Kidney glomerular epithelial cell (primary cell): Measurements from ENCODE around the gene LIPC.

Experiments used
- DNase-seq: peaks from one replicate; lab custom pipeline; 2025; lab: John Stamatoyannopoulos, UW

The LIPC gene

DNA sequence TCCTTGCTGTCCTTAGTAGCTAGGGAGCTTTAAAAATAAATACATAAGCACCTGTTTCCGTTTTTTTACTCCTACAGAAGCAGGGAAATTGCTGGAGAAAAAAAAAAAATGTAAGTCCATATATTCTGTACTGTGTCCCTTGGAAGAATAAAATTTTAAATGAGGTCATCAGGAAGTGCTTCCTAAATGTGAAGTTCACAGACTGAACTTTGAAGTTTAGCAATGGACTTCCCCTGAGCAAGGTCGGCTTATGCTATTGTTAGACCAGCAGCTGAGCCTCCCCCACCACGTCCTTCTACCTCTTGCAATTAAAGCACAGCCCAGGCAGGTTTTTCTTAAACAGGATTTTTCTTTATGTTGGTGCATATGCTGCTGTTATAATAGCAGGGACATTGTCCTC lies 26.3 kb downstream of the LIPC start:
- no peak for DNase-seq

DNA sequence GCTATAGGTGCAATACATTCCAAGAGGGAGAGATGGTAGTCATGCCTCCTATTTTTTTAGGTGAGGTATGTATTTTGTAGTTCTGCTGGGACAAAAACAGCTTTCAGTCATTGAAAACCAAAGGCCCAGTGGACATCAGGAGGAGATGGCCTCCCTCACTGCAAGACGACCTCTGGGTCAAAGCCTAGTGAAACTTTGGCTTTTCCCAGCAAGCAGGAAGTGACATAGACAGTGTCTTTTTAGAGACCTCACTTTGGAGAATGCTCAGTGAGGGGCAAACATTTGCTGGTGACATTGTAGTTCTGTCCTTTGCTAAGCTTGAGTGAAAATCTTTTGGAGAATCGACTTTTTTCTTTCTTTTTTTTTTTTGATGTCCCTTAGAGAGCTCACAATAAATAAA lies 27.3 kb downstream of the LIPC start:
- DNase-seq = no peak

DNA sequence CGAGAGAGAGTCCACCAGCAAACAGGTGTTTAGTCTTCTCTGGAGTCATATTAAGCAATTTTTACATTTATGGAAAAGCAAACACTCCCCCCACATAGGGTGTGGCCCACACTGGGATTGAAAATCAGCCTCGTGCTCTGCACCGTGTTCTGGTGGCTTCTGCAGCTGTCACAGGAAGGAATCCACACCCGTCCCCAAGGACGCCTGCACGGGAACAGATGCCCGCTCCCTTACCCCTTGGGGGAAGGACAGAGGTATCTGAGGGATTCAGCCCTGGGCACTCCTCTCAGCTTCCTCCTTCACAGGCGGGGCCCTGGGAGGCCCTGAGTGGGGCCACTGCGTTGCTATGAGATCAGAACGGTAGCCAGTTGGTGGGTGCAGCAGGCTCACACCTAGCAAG lies 27.8 kb downstream of the LIPC start:
- DNase-seq = no peak

- DNase-seq = no peak
Observed at GRCh38 chr15:58460116-58460790, 28.5 kb downstream of the LIPC start.

DNA sequence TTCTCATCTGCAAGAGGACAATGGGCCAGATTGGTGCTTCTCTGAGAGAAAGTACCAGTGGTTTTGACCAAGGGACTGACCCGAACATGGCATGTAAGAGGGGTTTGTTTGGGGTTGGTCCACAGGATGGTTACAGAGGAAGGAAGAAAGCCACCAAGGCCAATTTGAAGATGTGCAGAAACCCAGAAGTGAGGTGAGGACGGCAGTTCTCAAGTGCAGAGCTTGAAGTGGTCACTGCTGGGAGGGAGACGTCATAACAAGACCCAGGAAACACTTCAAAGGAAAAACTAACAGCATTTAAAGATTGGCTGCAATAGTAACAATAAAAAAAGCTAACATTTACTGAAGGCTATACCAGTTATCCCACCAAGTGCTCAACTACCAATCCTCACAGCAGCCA lies 29.1 kb downstream of the LIPC start:
- no peak for DNase-seq

- DNase-seq = peak; percentile 42
Observed at GRCh38 chr15:58462547-58462946, 30.8 kb downstream of the LIPC start.

DNA sequence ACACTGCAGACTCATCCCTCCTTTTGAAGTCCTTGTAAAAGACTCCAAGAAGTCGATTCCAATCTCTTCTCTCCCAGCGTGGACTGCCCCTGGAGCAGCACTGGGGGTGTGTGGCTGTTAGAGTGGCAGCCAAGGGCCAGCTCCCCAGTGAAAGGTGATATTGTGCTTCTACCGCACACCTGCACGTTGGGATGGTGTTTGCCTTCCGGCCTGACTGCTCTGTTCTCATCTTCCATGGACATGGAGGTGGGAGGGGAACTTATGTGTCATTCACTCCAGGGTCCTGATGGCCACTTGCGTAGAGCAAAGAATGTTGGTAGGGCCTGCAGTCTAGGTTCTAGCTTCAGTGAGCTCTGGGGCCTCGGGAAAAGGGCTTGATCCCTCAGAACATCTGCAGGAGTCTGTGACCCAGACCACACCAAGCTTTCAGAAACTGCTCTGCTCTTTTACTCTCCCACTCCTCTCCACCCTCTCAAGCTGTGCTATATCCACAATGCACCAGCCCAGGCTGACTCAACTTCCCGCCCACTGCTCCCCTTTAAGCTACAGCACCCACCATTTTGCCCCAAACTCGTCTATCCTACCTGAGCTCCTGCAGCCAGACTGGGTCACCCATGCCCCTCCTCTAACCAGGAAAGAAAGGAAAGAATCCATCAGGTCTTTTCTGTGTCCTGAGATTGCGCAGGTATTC lies 31.3 kb downstream of the LIPC start:
- DNase-seq = no peak

DNA sequence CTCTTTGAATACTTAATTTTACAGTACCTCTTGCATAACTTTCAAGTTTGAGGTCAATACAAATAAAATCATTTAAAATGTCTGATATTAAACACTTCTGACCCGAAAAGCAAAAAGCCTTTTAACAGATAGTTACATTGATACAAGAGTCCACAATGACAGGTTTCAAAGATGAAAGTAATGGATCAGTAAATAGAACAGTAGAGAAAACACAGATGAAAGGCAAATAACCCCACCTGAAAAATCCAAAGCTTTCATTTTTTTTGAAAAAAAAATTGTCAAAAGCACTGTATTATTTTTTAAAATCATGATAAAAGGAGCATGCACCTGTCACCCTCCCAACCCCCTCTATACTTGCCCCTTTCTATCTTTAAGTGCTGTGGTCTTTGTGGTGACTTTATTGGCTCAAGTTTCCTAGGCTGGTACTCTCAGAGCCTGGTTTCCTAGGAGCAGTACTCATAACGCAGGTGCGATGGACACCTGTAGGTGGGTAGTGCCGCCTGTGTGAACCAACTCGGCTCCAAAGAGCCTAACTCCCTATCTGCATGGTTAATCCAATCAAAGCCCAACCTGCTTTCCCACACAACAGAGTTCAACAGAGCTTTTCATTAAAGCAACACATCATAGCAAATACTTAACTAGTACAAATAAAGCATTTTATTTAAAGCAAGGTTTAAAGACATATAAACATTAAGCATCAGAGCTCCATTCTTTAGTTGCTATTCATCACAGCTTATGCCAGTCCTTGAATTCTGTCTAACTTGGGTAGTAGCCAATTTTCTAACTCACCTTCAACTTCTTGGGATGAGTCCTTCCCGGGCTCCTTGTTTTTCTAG lies 32.2 kb downstream of the LIPC start:
- DNase-seq = peak; percentile 98

DNA sequence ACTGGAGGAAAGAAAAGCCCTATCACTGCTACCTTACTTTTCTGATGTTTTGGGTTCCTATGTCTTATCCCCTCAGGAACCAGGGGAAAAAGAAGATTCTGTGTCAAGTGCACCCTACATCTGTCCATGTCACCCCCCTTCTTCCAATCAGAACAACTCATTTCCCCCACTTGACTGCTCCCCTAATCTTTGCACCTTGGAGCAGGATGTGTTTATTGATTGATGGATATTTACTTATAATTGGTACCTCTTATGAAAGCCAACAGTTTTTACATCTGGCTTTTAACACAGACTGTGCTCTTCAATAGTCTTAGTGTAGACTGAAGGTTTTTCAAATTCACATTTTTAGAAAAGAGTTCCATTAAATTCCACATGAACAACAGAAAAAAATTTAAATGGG lies 33.3 kb downstream of the LIPC start:
- no peak for DNase-seq

GRCh38 chr15:58465866-58466517 lies 34.2 kb downstream of the LIPC start:
- DNase-seq = no peak

- DNase-seq = no peak
Observed at GRCh38 chr15:58466566-58466965, 34.8 kb downstream of the LIPC start.

- DNase-seq = peak; percentile 100
Observed at GRCh38 chr15:58467121-58467721, 35.4 kb downstream of the LIPC start.

- no peak for DNase-seq
Observed at GRCh38 chr15:58467722-58468423, 36.1 kb downstream of the LIPC start.

- DNase-seq = peak; percentile 100
Observed at GRCh38 chr15:58469432-58470353, 37.9 kb downstream of the LIPC start.

GRCh38 chr15:58471348-58471747 lies 39.6 kb downstream of the LIPC start:
- no peak for DNase-seq

DNA sequence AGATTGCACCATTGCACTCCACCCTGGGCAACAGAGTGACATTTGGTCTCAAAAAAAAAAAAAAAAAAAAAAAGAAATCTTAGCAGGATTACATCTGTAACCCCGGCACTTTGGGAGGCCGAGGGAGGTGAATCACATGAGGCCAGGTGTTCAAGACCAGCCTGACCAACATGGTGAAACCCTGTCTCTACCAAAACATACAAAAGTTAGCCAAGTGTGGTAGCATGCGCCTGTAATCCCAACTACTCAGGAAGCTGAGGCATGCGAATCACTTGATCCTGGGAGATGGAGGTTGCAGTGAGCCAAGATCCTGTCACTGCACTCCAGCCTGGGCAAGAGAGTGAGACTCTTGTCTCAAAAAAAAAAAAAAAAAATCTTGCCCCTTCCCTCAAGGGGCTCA lies 40.4 kb downstream of the LIPC start:
- DNase-seq = no peak

DNA sequence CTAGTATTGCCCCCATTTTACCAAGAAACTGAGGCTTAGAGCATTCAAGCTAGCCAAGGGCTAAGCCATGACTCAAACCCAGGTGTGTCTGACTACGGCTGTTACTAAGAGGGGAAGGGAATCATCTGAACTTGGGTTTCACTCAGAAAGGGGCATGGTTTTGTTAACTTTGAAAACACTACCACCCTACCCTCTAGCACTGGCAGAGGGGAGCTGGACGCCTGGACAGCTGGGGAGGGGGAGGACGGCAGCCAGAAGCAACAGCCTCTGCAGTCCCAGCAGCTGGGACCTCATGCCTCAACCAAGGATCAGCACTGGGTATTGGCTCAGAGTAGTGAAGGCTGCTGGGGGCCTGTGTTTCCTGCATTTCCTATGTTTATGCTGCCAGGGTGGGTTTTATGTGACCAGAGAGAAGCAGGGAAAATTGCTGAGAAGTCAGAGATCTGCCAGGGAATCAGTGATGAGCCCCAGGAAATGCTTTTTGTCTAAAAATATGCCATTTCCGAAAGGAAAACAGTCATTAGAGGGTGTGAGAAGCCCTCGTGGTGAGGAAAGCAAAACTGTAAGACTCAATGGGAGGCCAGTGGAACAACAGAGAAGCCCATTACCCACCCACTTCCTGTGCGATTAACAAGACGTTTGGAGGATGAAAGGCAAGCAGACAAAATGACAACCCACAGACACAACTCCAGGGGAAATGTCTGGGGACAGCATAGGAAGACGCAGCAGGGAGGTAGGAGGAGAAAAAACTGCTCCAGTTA lies 41.2 kb downstream of the LIPC start:
- peak; percentile 47 for DNase-seq

DNA sequence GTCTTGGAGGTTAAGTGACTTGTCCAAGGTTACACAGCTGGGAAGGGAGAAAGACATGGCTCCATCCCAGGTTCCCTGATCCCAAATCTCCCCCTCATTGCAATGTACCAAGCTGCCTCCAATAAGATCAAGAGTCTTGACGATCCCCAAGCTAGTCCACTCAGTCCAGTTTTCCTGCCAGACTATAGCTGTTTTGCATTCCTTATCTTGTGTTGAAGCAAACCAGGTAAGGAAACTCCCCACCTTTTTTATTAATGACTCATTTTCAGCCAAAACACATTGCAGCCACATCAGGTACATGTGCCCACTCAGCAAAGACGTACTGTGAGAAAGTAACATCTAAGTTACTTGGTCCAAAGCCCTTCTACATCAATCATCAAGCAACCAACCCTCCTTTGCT lies 41.9 kb downstream of the LIPC start:
- DNase-seq = peak; percentile 96

DNA sequence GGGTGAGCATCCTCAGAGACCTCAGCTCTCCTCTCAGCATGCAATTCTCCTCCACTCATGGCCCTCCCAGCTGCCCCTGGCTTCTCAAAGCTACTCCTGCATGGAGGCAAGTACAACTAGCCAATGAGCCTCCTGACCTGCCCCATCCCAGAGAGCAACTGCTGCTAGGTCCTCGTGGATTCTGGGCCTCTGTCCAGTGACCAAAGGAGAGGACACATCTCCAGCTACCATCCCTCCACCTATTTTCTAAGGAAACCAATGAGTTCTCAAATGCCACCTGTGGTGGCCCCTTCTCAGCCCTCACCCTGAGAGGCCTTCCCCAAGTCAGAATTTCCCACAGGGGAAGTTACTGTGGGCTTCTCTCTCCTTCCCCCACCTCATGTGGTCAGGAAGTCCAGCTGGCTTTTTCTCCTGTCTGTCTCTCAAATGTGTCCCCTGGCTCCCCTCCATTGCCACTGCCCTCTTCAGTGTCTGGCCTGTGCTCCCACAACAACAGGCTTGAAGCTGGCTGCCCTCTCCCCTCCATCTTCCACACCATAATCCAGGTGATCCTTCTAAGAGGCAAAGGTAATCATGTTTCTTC lies 43.0 kb downstream of the LIPC start:
- no peak for DNase-seq
